Measurements from ENCODE around the gene CCNF.

The CCNF gene

DNA sequence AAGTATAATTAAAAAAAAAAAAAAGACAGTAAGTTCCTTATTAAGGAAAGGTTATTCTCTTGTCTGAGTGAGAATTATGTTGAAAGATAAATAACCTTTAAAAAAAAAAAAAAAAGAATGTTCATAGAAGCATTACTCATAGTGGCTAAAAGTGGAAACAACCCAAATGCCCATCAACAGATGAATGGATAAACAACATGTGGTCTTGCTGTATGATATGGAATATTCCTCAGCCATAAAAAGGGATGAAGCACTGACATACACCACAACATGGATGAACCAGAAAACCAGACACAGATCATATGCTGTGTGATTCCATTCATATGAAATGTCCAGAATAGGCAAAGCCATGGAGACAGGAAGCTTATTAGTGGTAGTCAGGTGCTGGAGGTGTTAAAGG, 9.2 kb upstream of the CCNF start:
- no peak overlapping the region for H3K4me3 Mint-ChIP-seq
- TF ChIP-seq, protein P1, sequence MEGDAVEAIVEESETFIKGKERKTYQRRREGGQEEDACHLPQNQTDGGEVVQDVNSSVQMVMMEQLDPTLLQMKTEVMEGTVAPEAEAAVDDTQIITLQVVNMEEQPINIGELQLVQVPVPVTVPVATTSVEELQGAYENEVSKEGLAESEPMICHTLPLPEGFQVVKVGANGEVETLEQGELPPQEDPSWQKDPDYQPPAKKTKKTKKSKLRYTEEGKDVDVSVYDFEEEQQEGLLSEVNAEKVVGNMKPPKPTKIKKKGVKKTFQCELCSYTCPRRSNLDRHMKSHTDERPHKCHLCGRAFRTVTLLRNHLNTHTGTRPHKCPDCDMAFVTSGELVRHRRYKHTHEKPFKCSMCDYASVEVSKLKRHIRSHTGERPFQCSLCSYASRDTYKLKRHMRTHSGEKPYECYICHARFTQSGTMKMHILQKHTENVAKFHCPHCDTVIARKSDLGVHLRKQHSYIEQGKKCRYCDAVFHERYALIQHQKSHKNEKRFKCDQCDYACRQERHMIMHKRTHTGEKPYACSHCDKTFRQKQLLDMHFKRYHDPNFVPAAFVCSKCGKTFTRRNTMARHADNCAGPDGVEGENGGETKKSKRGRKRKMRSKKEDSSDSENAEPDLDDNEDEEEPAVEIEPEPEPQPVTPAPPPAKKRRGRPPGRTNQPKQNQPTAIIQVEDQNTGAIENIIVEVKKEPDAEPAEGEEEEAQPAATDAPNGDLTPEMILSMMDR (IDR thresholded peaks at IDR 0.05) = no peak

DNA sequence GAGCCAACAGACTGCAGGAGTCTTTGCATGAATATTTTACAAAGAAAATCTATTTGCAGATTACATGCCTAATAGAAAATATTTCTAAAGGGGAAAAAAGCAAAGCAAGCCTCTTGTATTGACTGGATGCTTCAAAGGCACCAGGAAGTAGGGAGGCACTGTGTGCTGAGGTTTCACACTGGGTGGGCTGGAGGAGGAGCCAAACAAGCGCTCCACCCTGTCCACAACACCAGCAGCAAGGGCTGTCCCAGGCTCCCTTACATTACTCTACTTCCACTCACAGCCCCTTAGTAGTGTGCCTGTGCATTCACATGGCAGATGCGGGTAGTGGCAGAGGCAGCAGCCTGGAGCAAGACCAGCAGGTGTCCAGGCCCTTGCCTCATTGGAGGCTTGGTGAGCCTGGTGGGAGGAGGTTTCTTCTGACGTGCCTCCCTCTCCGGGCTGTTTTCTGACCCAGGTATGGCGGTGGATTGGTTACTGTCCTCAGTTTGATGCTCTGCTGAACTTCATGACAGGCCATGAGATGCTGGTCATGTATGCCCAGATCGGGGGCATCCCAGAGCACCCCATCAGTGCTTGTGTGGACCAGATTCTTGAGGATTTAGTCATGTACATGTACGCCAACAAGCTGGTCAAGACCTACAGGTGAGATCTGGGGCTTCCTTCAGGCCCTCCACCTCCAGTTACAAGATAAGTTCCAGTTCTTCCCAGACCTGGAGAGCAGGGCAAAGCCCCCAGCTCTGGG, 7.0 kb upstream of the CCNF start:
- Mint-ChIP-seq H3K4me3 (no peak overlapping the region), H3K9me3 (no peaks in the 10 kb centered on the region), H3K4me1 (peaks cover 13% of the 10 kb centered on the region), H3K27me3 (ENCODE audit: low read depth, poor library complexity) (peaks cover 16% of the 10 kb centered on the region), H3K27ac (no peak overlapping the region), H3K36me3 (ENCODE audit: low read depth) (no peaks in the 10 kb centered on the region)
- TF ChIP-seq, protein P1 (IDR thresholded peaks at IDR 0.05) = no peak
- DNase-seq = no peak

More for the DNA sequence above, 9.2 kb upstream of the CCNF start:
- H3K27me3 Mint-ChIP-seq (ENCODE audit: low read depth, poor library complexity) = peaks cover 18% of the 10 kb centered on the region
- H3K9me3 Mint-ChIP-seq = no peaks in the 10 kb centered on the region
- H3K4me1 Mint-ChIP-seq = peaks cover 4% of the 10 kb centered on the region
- no peak overlapping the region for H3K27ac Mint-ChIP-seq
- DNase-seq = no peak
- H3K36me3 Mint-ChIP-seq (ENCODE audit: low read depth) = no peaks in the 10 kb centered on the region

DNA sequence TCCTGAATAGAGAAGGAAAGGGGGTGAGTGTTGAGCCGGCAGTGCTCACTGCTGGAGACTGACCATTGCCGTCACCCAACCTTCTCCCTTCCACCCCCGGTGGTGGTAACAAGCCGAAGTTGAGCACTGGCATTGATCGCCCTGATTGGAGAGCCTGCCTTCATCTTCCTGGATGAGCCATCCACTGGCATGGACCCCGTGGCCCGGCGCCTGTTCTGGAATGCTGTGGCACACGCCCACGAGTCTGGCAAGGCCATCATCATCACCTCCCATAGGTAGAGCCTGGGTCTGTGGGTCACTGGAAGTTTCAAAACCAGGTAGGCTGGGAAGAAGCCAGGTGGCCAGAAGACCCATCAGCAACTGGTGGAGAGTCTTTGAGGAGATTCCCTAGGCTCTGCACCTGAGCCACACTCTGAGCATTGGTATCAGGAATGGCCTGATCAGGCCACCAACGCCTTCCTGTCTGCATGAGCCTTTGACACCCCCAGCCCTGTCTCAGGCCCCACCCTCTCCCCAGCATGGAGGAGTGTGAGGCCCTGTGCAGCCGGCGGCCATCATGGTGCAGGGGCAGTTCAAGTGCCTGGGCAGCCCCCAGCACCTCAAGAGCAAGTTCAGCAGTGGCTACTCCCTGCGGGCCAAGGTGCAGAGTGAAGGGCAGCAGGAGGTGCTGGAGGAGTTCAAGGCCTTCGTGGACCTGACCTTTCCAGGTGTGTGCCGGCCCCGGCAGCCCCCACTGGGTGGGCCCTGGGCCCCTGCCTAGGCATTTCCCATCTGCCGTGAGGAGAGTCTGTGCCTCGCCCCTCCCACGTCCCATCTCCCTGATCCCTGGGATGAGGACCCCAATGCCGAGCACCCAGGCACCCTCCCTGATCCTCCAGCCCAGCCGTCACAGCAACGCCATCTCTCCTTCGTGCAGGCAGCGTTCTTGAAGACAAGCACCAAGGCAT, 4.9 kb upstream of the CCNF start:
- no peaks in the 10 kb centered on the region for H3K36me3 Mint-ChIP-seq (ENCODE audit: low read depth)
- no peak for DNase-seq
- H3K4me3 Mint-ChIP-seq = no peak overlapping the region
- peaks cover 16% of the 10 kb centered on the region for H3K27me3 Mint-ChIP-seq (ENCODE audit: low read depth, poor library complexity)
- H3K9me3 Mint-ChIP-seq = no peaks in the 10 kb centered on the region
- no peak overlapping the region for H3K27ac Mint-ChIP-seq
- TF ChIP-seq, protein P1 (IDR thresholded peaks at IDR 0.05) = no peak
- peaks cover 26% of the 10 kb centered on the region for H3K4me1 Mint-ChIP-seq

DNA sequence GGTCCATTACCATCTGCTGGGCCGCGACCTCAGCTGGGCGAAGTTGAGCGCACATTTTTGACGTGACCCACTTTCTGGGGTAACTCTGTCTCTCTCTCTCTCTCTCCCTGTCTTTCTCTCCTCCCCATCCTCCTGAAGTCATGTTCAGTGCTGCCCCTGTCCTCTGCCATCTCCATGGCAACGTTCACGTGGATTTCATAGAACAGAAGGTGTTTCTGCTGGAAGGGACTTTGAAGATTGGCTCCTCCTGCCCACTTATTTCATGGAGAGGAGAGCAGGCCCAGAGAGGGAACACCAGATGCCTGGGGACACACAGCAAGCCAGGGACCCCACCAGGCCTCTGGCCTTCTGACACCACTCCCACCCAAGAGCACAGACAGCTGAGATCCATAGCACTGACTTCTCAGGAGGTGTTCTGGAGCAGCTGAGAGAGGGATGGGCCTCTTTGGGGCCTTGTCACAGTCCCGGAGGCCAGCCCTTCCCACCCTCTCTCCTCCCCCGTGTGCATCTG, 4.2 kb upstream of the CCNF start:
- Mint-ChIP-seq H3K27me3 (ENCODE audit: low read depth, poor library complexity) (peaks cover 16% of the 10 kb centered on the region), H3K27ac (no peak overlapping the region), H3K36me3 (ENCODE audit: low read depth) (no peaks in the 10 kb centered on the region), H3K4me1 (peaks cover 30% of the 10 kb centered on the region), H3K4me3 (no peak overlapping the region), H3K9me3 (no peaks in the 10 kb centered on the region)
- no peak for DNase-seq
- TF ChIP-seq, protein P1 (IDR thresholded peaks at IDR 0.05) = no peak

DNA sequence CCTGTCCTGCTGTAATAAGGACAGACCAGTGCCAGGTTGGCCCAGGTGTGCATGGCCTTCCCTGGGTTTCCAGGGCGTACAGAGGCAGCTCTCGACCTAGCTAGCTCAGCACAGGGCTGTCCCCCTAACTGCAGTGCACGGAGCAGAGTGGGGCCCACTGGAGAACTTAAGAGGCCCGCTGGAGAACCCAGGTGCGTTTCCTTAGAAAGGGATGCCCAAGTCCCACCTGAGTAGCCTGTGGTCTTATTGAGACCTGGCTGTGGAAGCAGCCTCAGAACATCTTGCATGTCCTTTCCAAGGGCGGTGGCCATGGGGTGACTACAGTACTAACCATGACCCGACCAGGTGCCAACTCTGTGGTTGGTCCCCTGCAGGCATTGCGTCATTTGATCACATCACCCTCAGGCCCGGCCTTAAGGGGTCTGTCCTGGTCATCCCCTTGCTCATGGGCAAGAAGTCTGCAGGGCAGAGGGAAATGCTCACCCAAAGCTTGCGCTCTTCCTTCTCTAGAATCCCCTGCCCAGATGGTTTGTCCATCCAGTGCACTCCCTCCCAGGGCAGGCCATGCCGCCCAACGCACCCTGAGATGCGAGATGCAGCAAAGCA, 3.3 kb upstream of the CCNF start:
- peaks cover 39% of the 10 kb centered on the region for H3K4me1 Mint-ChIP-seq
- peaks cover 13% of the 10 kb centered on the region for H3K27me3 Mint-ChIP-seq (ENCODE audit: low read depth, poor library complexity)
- TF ChIP-seq, protein P1 (IDR thresholded peaks at IDR 0.05) = no peak
- no peak for DNase-seq
- H3K4me3 Mint-ChIP-seq = no peak overlapping the region
- H3K36me3 Mint-ChIP-seq (ENCODE audit: low read depth) = no peaks in the 10 kb centered on the region
- H3K27ac Mint-ChIP-seq = no peak overlapping the region
- H3K9me3 Mint-ChIP-seq = no peaks in the 10 kb centered on the region

Data from nephron progenitor cell (in vitro differentiated cells).